GM18909 (cell line): ENCODE measurements around the gene MACROD2.
"Not testable (repeated sequence)": the region's sequence is repeated elsewhere in the genome, so short reads cannot be mapped to it uniquely, and the experiment has no call there.

Experiments used
- ATAC-seq: cut with Tn5 transposase; IDR thresholded peaks from one replicate; pipeline ENCODE4 v1.9.1; 2021; ENCODE audit warnings: mild to moderate bottlenecking; ENCODE audit not compliant: unreplicated experiment, poor library complexity

The MACROD2 gene

GRCh38 chr20:15079594-15080340 is 1084.5 kb downstream of the MACROD2 start:
- no peak for ATAC-seq

- no peak for ATAC-seq
Measured at GRCh38 chr20:15081261-15081660, 1085.9 kb downstream of the MACROD2 start.

- ATAC-seq = no peak
Measured at GRCh38 chr20:15091421-15092037, 1096.2 kb downstream of the MACROD2 start.

- ATAC-seq = no peak
Measured at GRCh38 chr20:15098351-15098750, 1103.0 kb downstream of the MACROD2 start.

GRCh38 chr20:15099130-15099529 is 1103.8 kb downstream of the MACROD2 start:
- no peak for ATAC-seq

GRCh38 chr20:15100506-15101160 is 1105.3 kb downstream of the MACROD2 start:
- ATAC-seq = no peak

GRCh38 chr20:15107931-15108330 is 1112.6 kb downstream of the MACROD2 start:
- no peak for ATAC-seq

GRCh38 chr20:15109494-15109893 is 1114.2 kb downstream of the MACROD2 start:
- ATAC-seq = no peak

- ATAC-seq = no peak
Measured at GRCh38 chr20:15111654-15112053, 1116.3 kb downstream of the MACROD2 start.

GRCh38 chr20:15113144-15113773 is 1117.9 kb downstream of the MACROD2 start:
- ATAC-seq = no peak

GRCh38 chr20:15119852-15120487 is 1124.7 kb downstream of the MACROD2 start:
- no peak for ATAC-seq

- ATAC-seq = no peak
Measured at GRCh38 chr20:15122613-15123012, 1127.3 kb downstream of the MACROD2 start.

- no peak for ATAC-seq
Measured at GRCh38 chr20:15131176-15131575, 1135.9 kb downstream of the MACROD2 start.

- ATAC-seq = no peak
Measured at GRCh38 chr20:15138548-15139126, 1143.3 kb downstream of the MACROD2 start.

GRCh38 chr20:15139522-15139921 is 1144.2 kb downstream of the MACROD2 start:
- ATAC-seq = no peak

GRCh38 chr20:15140286-15140685 is 1145.0 kb downstream of the MACROD2 start:
- ATAC-seq = no peak

GRCh38 chr20:15140940-15141339 is 1145.6 kb downstream of the MACROD2 start:
- ATAC-seq = not testable (repeated sequence)

- ATAC-seq = no peak
Measured at GRCh38 chr20:15141861-15142260, 1146.5 kb downstream of the MACROD2 start.

GRCh38 chr20:15143478-15143877 is 1148.2 kb downstream of the MACROD2 start:
- ATAC-seq = no peak

GRCh38 chr20:15144916-15145315 is 1149.6 kb downstream of the MACROD2 start:
- no peak for ATAC-seq
